GM21576 (cell line): ENCODE data around the gene SLC7A11.
"Not testable (repeated sequence)": the region's sequence is repeated elsewhere in the genome, so short reads cannot be mapped to it uniquely, and the experiment has no call there.

Experiments used
- ATAC-seq: cut with Tn5 transposase; IDR thresholded peaks from one replicate; pipeline ENCODE4 v1.9.1; 2021; ENCODE audit warnings: mild to moderate bottlenecking, moderate library complexity; ENCODE audit not compliant: unreplicated experiment

Gene SLC7A11

GRCh38 chr4:138216272-138216867 is 25.8 kb downstream of the SLC7A11 start:
- ATAC-seq, result no peak

- not testable (repeated sequence) for ATAC-seq
Observed at GRCh38 chr4:138210576-138210975, 31.6 kb downstream of the SLC7A11 start.

GRCh38 chr4:138209094-138209493 is 33.1 kb downstream of the SLC7A11 start:
- no peak for ATAC-seq

GRCh38 chr4:138205531-138206233 is 36.5 kb downstream of the SLC7A11 start:
- no peak for ATAC-seq

- no peak for ATAC-seq
Observed at GRCh38 chr4:138204507-138204906, 37.6 kb downstream of the SLC7A11 start.

- ATAC-seq, result no peak
Observed at GRCh38 chr4:138202686-138203085, 39.5 kb downstream of the SLC7A11 start.

- peak; percentile 36 for ATAC-seq
Observed at GRCh38 chr4:138200236-138200590, 41.9 kb downstream of the SLC7A11 start.

GRCh38 chr4:138199568-138200235 is 42.4 kb downstream of the SLC7A11 start:
- ATAC-seq, result peak; percentile 69

- ATAC-seq, result no peak
Observed at GRCh38 chr4:138196153-138196552, 46.0 kb downstream of the SLC7A11 start.

- ATAC-seq, result no peak
Observed at GRCh38 chr4:138193963-138194362, 48.2 kb downstream of the SLC7A11 start.

GRCh38 chr4:138192113-138192512 is 50.0 kb downstream of the SLC7A11 start:
- ATAC-seq, result peak; percentile 26

- ATAC-seq, result peak; percentile 99
Observed at GRCh38 chr4:138190452-138190858, 51.7 kb downstream of the SLC7A11 start.

GRCh38 chr4:138189206-138189605 is 52.9 kb downstream of the SLC7A11 start:
- ATAC-seq, result no peak

- ATAC-seq, result no peak
Observed at GRCh38 chr4:138188406-138189084, 53.6 kb downstream of the SLC7A11 start.

- no peak for ATAC-seq
Observed at GRCh38 chr4:138185859-138186645, 56.1 kb downstream of the SLC7A11 start.

GRCh38 chr4:138184886-138185285 is 57.3 kb downstream of the SLC7A11 start:
- no peak for ATAC-seq

GRCh38 chr4:138182838-138183426 is 59.2 kb downstream of the SLC7A11 start:
- peak; percentile 65 for ATAC-seq

- ATAC-seq, result no peak
Observed at GRCh38 chr4:138181287-138181686, 60.9 kb downstream of the SLC7A11 start.

GRCh38 chr4:138178566-138178965 is 63.6 kb downstream of the SLC7A11 start:
- no peak for ATAC-seq

GRCh38 chr4:138177278-138177968 is 64.7 kb downstream of the SLC7A11 start:
- peak; percentile 47 for ATAC-seq
